ENCODE measurements around the gene TARP.

DNA sequence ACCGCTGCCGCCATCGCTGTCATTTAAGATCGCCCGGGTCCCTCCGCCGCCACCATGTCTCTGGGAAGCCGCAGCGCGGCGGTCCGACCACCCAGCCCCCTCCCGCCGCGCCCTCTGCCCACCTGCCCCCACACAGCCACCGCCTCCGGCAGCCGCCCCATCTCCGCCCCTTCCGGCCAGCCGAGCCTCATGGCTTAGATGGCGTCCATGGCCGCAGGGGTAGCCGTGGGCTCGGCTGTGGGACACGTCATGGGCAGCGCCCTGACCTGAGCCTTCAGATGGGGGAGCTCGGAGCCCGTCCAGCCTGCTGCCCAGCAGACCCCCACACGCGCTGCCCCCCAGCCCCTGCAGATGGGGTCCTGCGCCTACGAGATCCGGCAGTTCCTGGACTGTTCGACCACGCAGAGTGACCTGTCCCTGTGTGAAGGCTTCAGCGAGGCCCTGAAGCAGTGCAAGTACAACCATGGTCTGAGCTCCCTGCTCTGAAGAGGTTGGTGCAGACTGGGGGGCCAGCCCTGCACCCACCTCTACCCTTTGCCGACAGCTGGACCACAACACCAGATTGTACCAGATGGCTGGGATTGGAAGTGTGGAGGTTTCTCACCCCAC, 38.0 kb upstream of the TARP start:
- no peak for TF ChIP-seq CTCF (IDR thresholded peaks at IDR 0.05)
- no peak for TF ChIP-seq POLR2A (IDR thresholded peaks at IDR 0.05)
